K562 (cell line): ENCODE results near the gene PARK7. TPM values are rescaled to one million over a fixed set of nuclear protein-coding genes. Genes with fewer than 3 reads are reported as not detected.

ENCODE experiments used
- CREM ChIP-seq: IDR thresholded peaks from 2 replicates; pipeline ENCODE4 v1.6.1; 2014; ENCODE audit warnings: antibody characterized with exemption, low read depth
- FOXA3 ChIP-seq, 2 experiments: fragments of 450-650 bp in 1 of 2; sonication (generic) in 1 of 2; formaldehyde crosslinking; IDR thresholded peaks in 1 of 2; conservative IDR thresholded peaks in 1 of 2; 2 replicates each; pipeline versions ENCODE4 v1.4.0 to v1.8.0; 2020 to 2022; ENCODE audit warnings: mild to moderate bottlenecking in 2 of 2, missing genetic modification reagents in 1 of 2
- FOXJ2 ChIP-seq: fragments of 200-800 bp; sonication (Bioruptor generic); IDR thresholded peaks from 2 replicates; pipeline ENCODE4 v1.6.1; 2016; ENCODE audit warnings: missing genetic modification characterization, missing compliant biosample characterization
- FOXK1 ChIP-seq: sonication (generic); formaldehyde crosslinking; IDR thresholded peaks from 2 replicates; pipeline ENCODE4 v1.8.0; 2022; ENCODE audit warnings: missing genetic modification reagents, mild to moderate bottlenecking, borderline replicate concordance
- HDAC2 ChIP-seq: fragments of 450-650 bp; IDR thresholded peaks from 2 replicates; pipeline ENCODE4 v1.6.1; 2016; ENCODE audit warnings: mild to moderate bottlenecking
- ILF3 ChIP-seq: fragments of 450-650 bp; IDR thresholded peaks from 2 replicates; pipeline ENCODE4 v1.6.1; 2018; ENCODE audit warnings: antibody characterized with exemption, mild to moderate bottlenecking, moderate library complexity, borderline replicate concordance
- MTA1 ChIP-seq: fragments of 450-650 bp; IDR thresholded peaks from 2 replicates; pipeline ENCODE4 v1.6.1; 2017; ENCODE audit warnings: borderline replicate concordance
- MXI1 ChIP-seq: IDR thresholded peaks from 2 replicates; pipeline ENCODE4 v1.6.1; 2011; ENCODE audit warnings: low read depth, mild to moderate bottlenecking, improper control_type of control experiment, low read length
- NR1H2 ChIP-seq: sonication (generic); formaldehyde crosslinking; IDR thresholded peaks from 2 replicates; pipeline ENCODE4 v1.4.0; 2020; ENCODE audit warnings: mild to moderate bottlenecking, missing genetic modification reagents
- RCOR1 ChIP-seq, 2 experiments: IDR thresholded peaks; 2 replicates each; pipeline ENCODE4 v1.6.1; 2012; ENCODE audit warnings: low read depth in 2 of 2, low read length in 2 of 2, borderline replicate concordance in 1 of 2, improper control_type of control experiment in 1 of 2
- STAT5A ChIP-seq: IDR thresholded peaks from 2 replicates; pipeline ENCODE4 v1.6.1; 2012; ENCODE audit warnings: low read length, inconsistent platforms, borderline replicate concordance
- STAT6 ChIP-seq: sonication (generic); formaldehyde crosslinking; IDR thresholded peaks from 2 replicates; pipeline ENCODE4 v1.8.1; 2023; ENCODE audit warnings: mild to moderate bottlenecking, missing genetic modification reagents
- ZNF274 ChIP-seq: IDR thresholded peaks from 2 replicates; pipeline ENCODE4 v1.6.1; 2011; ENCODE audit warnings: low read depth, mild to moderate bottlenecking, low read length, moderate library complexity, borderline replicate concordance
- ZNF584 ChIP-seq: fragments of 200-800 bp; sonication (Bioruptor generic); IDR thresholded peaks from 2 replicates; pipeline ENCODE4 v1.6.1; 2016; ENCODE audit warnings: low read depth, mild to moderate bottlenecking, missing genetic modification characterization, missing compliant biosample characterization
- ZNF696 ChIP-seq: fragments of 250-450 bp; sonication (Bioruptor Pico); conservative IDR thresholded peaks from 2 replicates; pipeline ENCODE4 v1.4.0; 2020; ENCODE audit warnings: mild to moderate bottlenecking, moderate library complexity
- polyA plus RNA-seq, 8 experiments: library from polyadenylated mRNA; depleted of rRNA in 4 of 8; stranded (reverse) in 5 of 8; unstranded in 3 of 8; fragments of >200 nt; fragmentation: Nextera tagmentation in 2 of 8; fragmentation: Illumina TruSeq in 1 of 8; extraction: Ambion mirVana in 2 of 8; extraction: Trizol in 1 of 8; gene quantifications; 2 replicates each; pipeline versions ENCODE4 v1.2.1 to v1.2.3, GENCODE V29; 2011 to 2014; ENCODE audit warnings: inconsistent platforms in 1 of 8, missing spikeins in 1 of 8
- total RNA-seq, 7 experiments: library from RNA; depleted of rRNA in 6 of 7; stranded (reverse); fragments of >200 nt in 6 of 7; fragmentation: Illumina TruSeq in 2 of 7; extraction: Trizol in 2 of 7; gene quantifications; 2 replicates each; pipeline versions ENCODE4 v1.2.1 to v1.2.3, GENCODE V29; 2011 to 2021; ENCODE audit warnings: low replicate concordance in 1 of 7
- TF ChIP-seq, protein P1 (sequence below): fragments of 250-450 bp; sonication (Bioruptor Pico); IDR thresholded peaks from 2 replicates; pipeline ENCODE4 v1.5.0; 2021
- TF ChIP-seq, protein P2 (sequence below), 2 experiments: fragments of 150-350 bp in 1 of 2; IDR thresholded peaks; 2 replicates each; pipeline ENCODE4 v1.6.1; 2012 to 2016; ENCODE audit warnings: low read depth in 2 of 2, low read length in 2 of 2, mild to moderate bottlenecking in 1 of 2, moderate library complexity in 1 of 2
- TF ChIP-seq, protein P3 (sequence below), 2 experiments: fragments of 450-650 bp in 1 of 2; IDR thresholded peaks; 2 replicates each; pipeline ENCODE4 v1.6.1; 2011 to 2017; ENCODE audit warnings: low read depth in 2 of 2, antibody characterized with exemption in 1 of 2, borderline replicate concordance in 1 of 2, low read length in 1 of 2, mild to moderate bottlenecking in 1 of 2, mixed read lengths in 1 of 2; ENCODE audit not compliant: control insufficient read depth in 1 of 2

The PARK7 gene
- total and polyA plus RNA-seq, 9 of the 15 experiments (the other 6 are each of a cell fraction or from before 2014, with no cell fraction given) = 374 to 1,298 (median 484) TPM

- TF ChIP-seq CREM = no peak
- TF ChIP-seq, protein P1, sequence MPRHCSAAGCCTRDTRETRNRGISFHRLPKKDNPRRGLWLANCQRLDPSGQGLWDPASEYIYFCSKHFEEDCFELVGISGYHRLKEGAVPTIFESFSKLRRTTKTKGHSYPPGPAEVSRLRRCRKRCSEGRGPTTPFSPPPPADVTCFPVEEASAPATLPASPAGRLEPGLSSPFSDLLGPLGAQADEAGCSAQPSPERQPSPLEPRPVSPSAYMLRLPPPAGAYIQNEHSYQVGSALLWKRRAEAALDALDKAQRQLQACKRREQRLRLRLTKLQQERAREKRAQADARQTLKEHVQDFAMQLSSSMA = no peak
- TF ChIP-seq FOXK1 (CRISPR knock-in tag) = 0 out of 2 replicates have a peak, but pooled peaks have one; percentile 35
- no peak for TF ChIP-seq HDAC2
- no peak for TF ChIP-seq MXI1
- TF ChIP-seq ILF3 = 0 out of 2 replicates have a peak, but pooled peaks have one; percentile 65
- no peak for TF ChIP-seq ZNF274
- peak; percentile 69; the same call in 1 of the 2 replicates for TF ChIP-seq FOXJ2 (tag)
- no peak for TF ChIP-seq STAT6 (CRISPR knock-in tag)
- TF ChIP-seq, protein P2, sequence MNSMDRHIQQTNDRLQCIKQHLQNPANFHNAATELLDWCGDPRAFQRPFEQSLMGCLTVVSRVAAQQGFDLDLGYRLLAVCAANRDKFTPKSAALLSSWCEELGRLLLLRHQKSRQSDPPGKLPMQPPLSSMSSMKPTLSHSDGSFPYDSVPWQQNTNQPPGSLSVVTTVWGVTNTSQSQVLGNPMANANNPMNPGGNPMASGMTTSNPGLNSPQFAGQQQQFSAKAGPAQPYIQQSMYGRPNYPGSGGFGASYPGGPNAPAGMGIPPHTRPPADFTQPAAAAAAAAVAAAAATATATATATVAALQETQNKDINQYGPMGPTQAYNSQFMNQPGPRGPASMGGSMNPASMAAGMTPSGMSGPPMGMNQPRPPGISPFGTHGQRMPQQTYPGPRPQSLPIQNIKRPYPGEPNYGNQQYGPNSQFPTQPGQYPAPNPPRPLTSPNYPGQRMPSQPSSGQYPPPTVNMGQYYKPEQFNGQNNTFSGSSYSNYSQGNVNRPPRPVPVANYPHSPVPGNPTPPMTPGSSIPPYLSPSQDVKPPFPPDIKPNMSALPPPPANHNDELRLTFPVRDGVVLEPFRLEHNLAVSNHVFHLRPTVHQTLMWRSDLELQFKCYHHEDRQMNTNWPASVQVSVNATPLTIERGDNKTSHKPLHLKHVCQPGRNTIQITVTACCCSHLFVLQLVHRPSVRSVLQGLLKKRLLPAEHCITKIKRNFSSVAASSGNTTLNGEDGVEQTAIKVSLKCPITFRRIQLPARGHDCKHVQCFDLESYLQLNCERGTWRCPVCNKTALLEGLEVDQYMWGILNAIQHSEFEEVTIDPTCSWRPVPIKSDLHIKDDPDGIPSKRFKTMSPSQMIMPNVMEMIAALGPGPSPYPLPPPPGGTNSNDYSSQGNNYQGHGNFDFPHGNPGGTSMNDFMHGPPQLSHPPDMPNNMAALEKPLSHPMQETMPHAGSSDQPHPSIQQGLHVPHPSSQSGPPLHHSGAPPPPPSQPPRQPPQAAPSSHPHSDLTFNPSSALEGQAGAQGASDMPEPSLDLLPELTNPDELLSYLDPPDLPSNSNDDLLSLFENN (IDR thresholded peaks at IDR 0.05; ENCODE audit: low read depth in 2 of 2, low read length in 2 of 2) = no peak
- peak; percentile 22; the same call in 1 of the 2 replicates for TF ChIP-seq MTA1
- no peak for TF ChIP-seq ZNF696 (CRISPR knock-in tag)
- TF ChIP-seq RCOR1 (IDR thresholded peaks at IDR 0.05; ENCODE audit: borderline replicate concordance in 1 of 2, low read depth in 2 of 2, low read length in 2 of 2) = no peak
- 0 out of 2 replicates have a peak, but pooled peaks have one; percentile 44 for TF ChIP-seq ZNF584 (CRISPR knock-in tag)
- no peak for TF ChIP-seq STAT5A
- TF ChIP-seq, protein P3, sequence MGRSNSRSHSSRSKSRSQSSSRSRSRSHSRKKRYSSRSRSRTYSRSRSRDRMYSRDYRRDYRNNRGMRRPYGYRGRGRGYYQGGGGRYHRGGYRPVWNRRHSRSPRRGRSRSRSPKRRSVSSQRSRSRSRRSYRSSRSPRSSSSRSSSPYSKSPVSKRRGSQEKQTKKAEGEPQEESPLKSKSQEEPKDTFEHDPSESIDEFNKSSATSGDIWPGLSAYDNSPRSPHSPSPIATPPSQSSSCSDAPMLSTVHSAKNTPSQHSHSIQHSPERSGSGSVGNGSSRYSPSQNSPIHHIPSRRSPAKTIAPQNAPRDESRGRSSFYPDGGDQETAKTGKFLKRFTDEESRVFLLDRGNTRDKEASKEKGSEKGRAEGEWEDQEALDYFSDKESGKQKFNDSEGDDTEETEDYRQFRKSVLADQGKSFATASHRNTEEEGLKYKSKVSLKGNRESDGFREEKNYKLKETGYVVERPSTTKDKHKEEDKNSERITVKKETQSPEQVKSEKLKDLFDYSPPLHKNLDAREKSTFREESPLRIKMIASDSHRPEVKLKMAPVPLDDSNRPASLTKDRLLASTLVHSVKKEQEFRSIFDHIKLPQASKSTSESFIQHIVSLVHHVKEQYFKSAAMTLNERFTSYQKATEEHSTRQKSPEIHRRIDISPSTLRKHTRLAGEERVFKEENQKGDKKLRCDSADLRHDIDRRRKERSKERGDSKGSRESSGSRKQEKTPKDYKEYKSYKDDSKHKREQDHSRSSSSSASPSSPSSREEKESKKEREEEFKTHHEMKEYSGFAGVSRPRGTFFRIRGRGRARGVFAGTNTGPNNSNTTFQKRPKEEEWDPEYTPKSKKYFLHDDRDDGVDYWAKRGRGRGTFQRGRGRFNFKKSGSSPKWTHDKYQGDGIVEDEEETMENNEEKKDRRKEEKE (IDR thresholded peaks at IDR 0.05; ENCODE audit: borderline replicate concordance in 1 of 2, control insufficient read depth in 1 of 2, low read depth in 2 of 2, low read length in 1 of 2) = no peak
- TF ChIP-seq NR1H2 (CRISPR knock-in tag) = no peak
- no peak for TF ChIP-seq FOXA3 (CRISPR knock-in tag; conservative IDR thresholded peaks at IDR 0.05 in 1 of 2, IDR thresholded peaks at IDR 0.05 in 1 of 2)
These were observed 670 bp upstream of the PARK7 start (continued) for GRCh38 chr1:7960867-7961215.
